Activated T-helper 2 cell treated with anti-CD3 and anti-CD28 coated beads, Interferon-gamma antibody, Interleukin-2, Interleukin-4, amounts not matched to agents 10 μg/mL and 5 μg/mL and 100 μg/mL, durations not matched to agents 14 hours and 24 hours and 36 hours (primary cell): ENCODE results near the gene DDN. TPM values are rescaled to one million over a fixed set of nuclear protein-coding genes. Genes with fewer than 3 reads are reported as not detected.

Source experiments
- DNase-seq: peaks from one replicate; pipeline ENCODE4 v3.0.0; 2021; ENCODE audit warnings: low spot score
- H3K27ac Mint-ChIP-seq: one replicate; pipeline ENCODE4 v1.8.0; 2021; ENCODE audit warnings: mixed read lengths
- H3K27me3 Mint-ChIP-seq: one replicate; pipeline ENCODE4 v1.8.0; 2021; ENCODE audit warnings: low read depth, mixed read lengths
- H3K36me3 Mint-ChIP-seq: one replicate; pipeline ENCODE4 v1.8.0; 2021; ENCODE audit warnings: low read depth, mixed read lengths
- H3K4me1 Mint-ChIP-seq: one replicate; pipeline ENCODE4 v1.8.0; 2021; ENCODE audit warnings: low read depth, mixed read lengths
- H3K4me3 Mint-ChIP-seq: one replicate; pipeline ENCODE4 v1.8.0; 2021; ENCODE audit warnings: low read depth, mild to moderate bottlenecking, moderate library complexity, mixed read lengths
- H3K9me3 Mint-ChIP-seq: one replicate; pipeline ENCODE4 v1.8.0; 2021; ENCODE audit warnings: mixed read lengths
- intact Hi-C: fragments of 100-400 bp; cut with micrococcal nuclease; formaldehyde crosslinking; loops from one replicate; pipeline ENCODE4 v1.15.1; 2023
- total RNA-seq: library from RNA; stranded (reverse); gene quantifications from 2 replicates; pipeline ENCODE4 v1.2.3, GENCODE V29; 2022

The DDN gene
- total RNA-seq, 1 donor from 2014 or later, result 0.91 TPM

DNA sequence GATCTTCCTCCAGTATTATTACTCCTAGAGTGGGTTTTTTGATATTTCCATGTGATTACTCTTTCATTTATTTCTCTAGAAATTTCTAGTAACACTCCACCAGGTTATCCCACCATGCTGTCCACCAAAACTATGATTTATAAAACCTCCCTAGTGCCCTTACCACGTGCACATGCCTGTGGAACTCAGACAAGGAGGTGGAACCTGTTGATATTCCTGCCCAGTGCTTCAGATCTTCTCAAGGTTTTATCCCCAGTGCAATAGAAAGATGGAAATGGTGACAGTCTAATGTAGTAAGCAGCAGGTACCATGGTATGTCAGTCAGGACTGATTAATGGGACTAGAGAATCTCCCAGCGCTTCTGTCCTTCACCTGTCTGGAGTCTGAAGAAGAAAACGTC lies 38.3 kb downstream of the DDN start:
- DNase-seq, result no peak
- intact Hi-C loops, result no loop called here
- Mint-ChIP-seq H3K36me3 (no peaks in the 10 kb centered on the region), H3K4me3 (no peak overlapping the region), H3K4me1 (peaks cover 19% of the 10 kb centered on the region), H3K27me3 (peaks cover 38% of the 10 kb centered on the region), H3K9me3 (no peaks in the 10 kb centered on the region), H3K27ac (no peak overlapping the region)

- Mint-ChIP-seq H3K27me3 (peaks cover 19% of the 10 kb centered on the region), H3K36me3 (peaks cover 13% of the 10 kb centered on the region), H3K4me1 (peaks cover 29% of the 10 kb centered on the region), H3K27ac (no peak overlapping the region), H3K9me3 (no peaks in the 10 kb centered on the region), H3K4me3 (peak overlapping the region; percentile 95)
- DNase-seq, result no peak
- intact Hi-C loops, result no loop called here
These were observed 41.2 kb downstream of the DDN start for GRCh38 chr12:48958049-48958388.

DNA sequence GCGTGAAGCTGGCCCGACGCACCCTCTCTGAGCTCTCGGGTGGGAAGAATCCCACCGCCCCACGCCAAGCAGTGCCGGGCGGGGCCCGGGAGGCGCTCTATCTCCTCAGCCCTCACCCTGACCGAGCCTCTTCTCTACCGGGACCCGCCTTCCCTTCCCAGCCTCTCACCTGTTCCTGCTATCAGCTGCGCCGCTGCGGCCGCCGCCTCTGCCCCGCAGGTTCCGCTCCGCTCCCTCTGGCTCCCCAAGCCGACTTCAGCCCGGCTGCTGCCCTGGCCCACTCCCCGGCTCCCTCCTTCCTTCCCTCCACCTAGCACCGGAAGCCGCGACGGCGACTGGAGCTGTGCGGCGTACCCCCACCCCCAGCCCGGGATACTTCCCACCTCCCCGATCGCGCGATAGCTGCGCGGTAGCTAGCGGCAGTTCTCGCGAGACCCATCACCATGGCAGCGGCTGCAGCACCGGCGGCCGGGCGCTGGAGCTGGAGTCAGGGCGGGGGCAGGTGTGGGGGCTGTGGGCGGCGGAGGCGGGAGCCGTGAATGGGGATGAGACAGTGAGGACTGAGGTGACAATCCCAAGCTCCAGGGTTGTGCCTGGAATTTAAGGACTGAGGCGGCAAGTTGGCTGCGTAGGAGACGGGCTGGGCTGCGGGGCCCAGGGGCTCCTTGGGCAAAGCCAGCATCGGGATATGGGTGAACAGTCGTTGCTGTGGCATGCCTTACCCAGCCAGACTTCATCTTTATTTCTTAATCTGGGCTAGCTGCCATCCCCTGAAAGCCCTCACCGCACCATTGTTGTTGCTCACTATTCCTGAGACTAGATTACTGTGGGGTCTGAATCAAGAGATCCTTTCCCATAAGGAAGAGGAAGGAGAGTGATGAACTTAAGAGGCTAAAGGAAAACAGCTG lies 41.8 kb downstream of the DDN start, which contains the start of gene ARF3:
Gene ARF3, minus strand, starts transcription at position 347 of the 908 bp plus-strand sequence. CDS start 16,392 bp downstream, outside the sequence.
- Mint-ChIP-seq H3K27me3 (peaks cover 18% of the 10 kb centered on the region), H3K4me3 (peak within 1 kb of the TSS; percentile 95), H3K9me3 (no peaks in the 10 kb centered on the region), H3K4me1 (peaks cover 29% of the 10 kb centered on the region), H3K36me3 (peaks cover 15% of the 10 kb centered on the region), H3K27ac (peak within 1 kb of the TSS; percentile 82)
- intact Hi-C loops, result loop anchor here (1.0 kb wide), 1 partner anchor 36 kb away; no protein-coding TSS in a partner anchor
- peak; percentile 90 for DNase-seq

DNA sequence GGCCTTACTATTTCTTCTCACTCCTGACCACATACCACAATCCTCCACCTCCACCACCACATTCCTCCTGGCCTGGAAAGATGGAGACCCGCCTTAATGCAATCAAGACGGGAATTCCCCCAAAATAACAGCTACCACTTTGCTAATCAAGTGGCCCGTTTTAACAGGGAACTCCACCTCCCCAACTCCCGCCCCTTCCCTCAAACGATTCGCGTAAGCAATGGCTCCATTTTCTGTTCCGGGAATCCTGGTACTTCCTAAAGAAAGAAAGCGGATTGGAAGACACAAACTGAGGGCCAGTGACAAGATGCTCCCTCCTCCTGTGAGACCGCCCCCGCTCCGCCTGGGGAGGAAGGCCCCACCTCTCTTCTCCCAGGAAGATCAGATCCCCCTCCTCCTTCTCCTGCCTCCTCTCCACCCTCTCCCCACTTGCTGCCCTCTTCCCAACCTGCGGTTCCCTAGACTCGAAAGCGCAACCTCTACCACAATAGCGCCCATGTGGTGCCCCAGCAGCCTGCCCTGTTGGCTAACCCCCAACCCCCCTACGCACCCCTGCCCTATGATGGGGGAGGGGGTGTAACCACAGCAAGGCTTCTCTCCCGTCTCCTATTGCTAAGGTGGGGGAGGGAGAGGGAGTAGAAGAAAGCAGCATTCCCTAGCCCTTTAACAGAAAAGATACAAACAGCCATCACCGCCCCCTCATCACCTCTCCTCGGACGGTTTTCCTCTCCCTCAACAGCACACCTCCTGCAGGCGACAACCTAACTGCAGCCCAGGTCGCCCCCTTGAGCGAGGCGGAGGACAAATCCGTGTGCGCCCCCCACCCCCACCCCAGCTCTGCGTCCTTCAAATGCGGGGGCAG lies 42.7 kb downstream of the DDN start:
- Mint-ChIP-seq H3K27ac (peak overlapping the region; percentile 74), H3K27me3 (peaks cover 18% of the 10 kb centered on the region), H3K4me3 (peak overlapping the region; percentile 95), H3K9me3 (no peaks in the 10 kb centered on the region), H3K4me1 (peaks cover 29% of the 10 kb centered on the region), H3K36me3 (peaks cover 17% of the 10 kb centered on the region)
- intact Hi-C loops, result loop anchor here (1.0 kb wide), 1 partner anchor 37 kb away; no protein-coding TSS in a partner anchor
- DNase-seq, result no peak

- peaks cover 29% of the 10 kb centered on the region for H3K4me1 Mint-ChIP-seq
- no peak for DNase-seq
- H3K27me3 Mint-ChIP-seq, result peaks cover 9% of the 10 kb centered on the region
- peak overlapping the region; percentile 54 for H3K4me3 Mint-ChIP-seq
- H3K9me3 Mint-ChIP-seq, result no peaks in the 10 kb centered on the region
- H3K36me3 Mint-ChIP-seq, result peaks cover 17% of the 10 kb centered on the region
- intact Hi-C loops, result no loop called here
- H3K27ac Mint-ChIP-seq, result no peak overlapping the region
These were observed 44.2 kb downstream of the DDN start for GRCh38 chr12:48954841-48955501.

- peaks cover 9% of the 10 kb centered on the region for H3K27me3 Mint-ChIP-seq
- no peak overlapping the region for H3K4me3 Mint-ChIP-seq
- H3K9me3 Mint-ChIP-seq, result no peaks in the 10 kb centered on the region
- intact Hi-C loops, result no loop called here
- H3K27ac Mint-ChIP-seq, result no peak overlapping the region
- H3K36me3 Mint-ChIP-seq, result peaks cover 21% of the 10 kb centered on the region
- peaks cover 29% of the 10 kb centered on the region for H3K4me1 Mint-ChIP-seq
- DNase-seq, result no peak
These were observed 45.1 kb downstream of the DDN start for GRCh38 chr12:48954061-48954460.

GRCh38 chr12:48952691-48953090 lies 46.5 kb downstream of the DDN start:
- Mint-ChIP-seq H3K27me3 (no peaks in the 10 kb centered on the region), H3K9me3 (no peaks in the 10 kb centered on the region), H3K27ac (no peak overlapping the region), H3K36me3 (peaks cover 27% of the 10 kb centered on the region), H3K4me3 (no peak overlapping the region), H3K4me1 (peaks cover 27% of the 10 kb centered on the region)
- no peak for DNase-seq
- intact Hi-C loops, result no loop called here

DNA sequence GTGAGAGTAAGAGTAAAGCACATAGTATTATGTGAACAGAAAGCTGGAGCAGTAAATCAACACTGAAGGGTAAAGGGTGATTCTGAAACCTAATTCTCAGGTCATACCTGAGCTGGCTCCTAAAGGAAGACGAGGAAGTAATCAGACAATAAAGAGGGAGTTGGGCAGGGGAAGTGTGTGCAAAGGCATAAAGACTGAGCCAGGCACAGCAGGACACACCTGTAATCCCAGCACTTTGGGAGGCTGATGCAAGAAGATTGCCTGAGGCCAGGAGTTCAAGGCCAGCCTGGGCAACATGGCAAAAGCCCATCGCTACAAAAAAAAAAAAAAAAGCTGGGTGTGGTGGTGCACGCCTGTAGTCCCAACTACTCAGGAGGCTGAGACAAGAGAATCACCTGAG lies 51.4 kb downstream of the DDN start:
- H3K9me3 Mint-ChIP-seq, result no peaks in the 10 kb centered on the region
- H3K4me1 Mint-ChIP-seq, result peaks cover 4% of the 10 kb centered on the region
- peaks cover 17% of the 10 kb centered on the region for H3K36me3 Mint-ChIP-seq
- DNase-seq, result no peak
- no peak overlapping the region for H3K4me3 Mint-ChIP-seq
- no peak overlapping the region for H3K27ac Mint-ChIP-seq
- no peaks in the 10 kb centered on the region for H3K27me3 Mint-ChIP-seq
- intact Hi-C loops, result no loop called here

DNA sequence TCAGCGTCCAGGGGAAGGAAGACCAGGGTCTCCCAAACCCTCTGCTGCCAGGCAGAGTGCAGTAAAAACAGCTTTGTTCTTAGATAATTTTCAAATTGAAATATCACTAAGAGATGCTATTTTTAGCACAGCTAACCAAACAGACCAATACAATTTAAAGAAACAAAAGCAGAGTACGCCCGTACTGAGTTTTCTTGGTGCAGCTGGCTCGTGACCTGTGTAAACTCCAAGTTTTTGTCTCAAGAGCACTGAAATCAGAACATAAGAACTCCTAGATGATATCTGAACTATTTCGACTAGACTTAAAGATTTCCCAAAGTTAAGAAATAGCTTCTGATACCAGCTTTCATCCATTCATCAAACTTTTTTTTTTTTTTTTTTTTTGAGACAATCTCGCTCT lies 52.2 kb downstream of the DDN start:
- intact Hi-C loops, result no loop called here
- H3K27ac Mint-ChIP-seq, result no peak overlapping the region

GRCh38 chr12:48946205-48946604 lies 53.0 kb downstream of the DDN start:
- Mint-ChIP-seq H3K4me3 (no peak overlapping the region), H3K9me3 (no peaks in the 10 kb centered on the region), H3K36me3 (peaks cover 21% of the 10 kb centered on the region), H3K4me1 (peaks cover 9% of the 10 kb centered on the region), H3K27me3 (no peaks in the 10 kb centered on the region), H3K27ac (no peak overlapping the region)
- intact Hi-C loops, result no loop called here
- DNase-seq, result no peak

More for the DNA sequence above, 52.2 kb downstream of the DDN start:
- H3K4me1 Mint-ChIP-seq, result peaks cover 9% of the 10 kb centered on the region
- no peaks in the 10 kb centered on the region for H3K9me3 Mint-ChIP-seq
- H3K4me3 Mint-ChIP-seq, result no peak overlapping the region
- DNase-seq, result no peak
- peaks cover 16% of the 10 kb centered on the region for H3K36me3 Mint-ChIP-seq
- no peaks in the 10 kb centered on the region for H3K27me3 Mint-ChIP-seq
